Loucy (cell line): ENCODE results near the gene CCS.

Experiments used
- H2AFZ ChIP-seq: fragments of 200-600 bp; sonication (generic); 2 replicates; pipeline ENCODE4 v1.6.0; 2016; ENCODE audit warnings: antibody characterized with exemption, mild to moderate bottlenecking, low read length, moderate library complexity
- H3F3A ChIP-seq: fragments of 200-600 bp; 2 replicates; pipeline ENCODE4 v1.6.0; 2016; ENCODE audit warnings: antibody characterized with exemption, low read depth, mild to moderate bottlenecking
- H3K27me3 ChIP-seq: fragments of 200-600 bp; sonication (generic); 2 replicates; pipeline ENCODE4 v1.6.1; 2014; ENCODE audit warnings: low read length, mild to moderate bottlenecking; ENCODE audit not compliant: insufficient read depth, poor library complexity, severe bottlenecking
- H3K36me3 ChIP-seq: fragments of 200-600 bp; sonication (generic); 2 replicates; pipeline ENCODE4 v1.6.1; 2016; ENCODE audit warnings: low read length; ENCODE audit not compliant: insufficient read depth
- H3K4me1 ChIP-seq: fragments of 200-600 bp; sonication (generic); 2 replicates; pipeline ENCODE4 v1.5.1; 2014; ENCODE audit warnings: low read length, mild to moderate bottlenecking; ENCODE audit not compliant: insufficient read depth, poor library complexity, severe bottlenecking
- H3K4me2 ChIP-seq: fragments of 200-600 bp; sonication (generic); 2 replicates; pipeline ENCODE4 v1.6.0; 2014; ENCODE audit warnings: antibody characterized with exemption, low read length, low read depth, mild to moderate bottlenecking; ENCODE audit not compliant: poor library complexity, severe bottlenecking
- H3K4me3 ChIP-seq: fragments of 200-600 bp; sonication (generic); 2 replicates; pipeline ENCODE4 v1.5.1; 2014; ENCODE audit warnings: low read length, mild to moderate bottlenecking, mixed read lengths; ENCODE audit not compliant: poor library complexity, severe bottlenecking
- H3K79me2 ChIP-seq: fragments of 200-600 bp; sonication (generic); 2 replicates; pipeline ENCODE4 v1.6.1; 2014; ENCODE audit warnings: low read length; ENCODE audit not compliant: insufficient read depth
- H3K9ac ChIP-seq: fragments of 200-600 bp; sonication (generic); 2 replicates; pipeline ENCODE4 v1.6.0; 2014; ENCODE audit warnings: mild to moderate bottlenecking, low read depth, low read length, moderate library complexity; ENCODE audit not compliant: poor library complexity, severe bottlenecking
- H3K9me2 ChIP-seq: fragments of 200-600 bp; sonication (generic); replicated peaks from 2 replicates; pipeline ENCODE4 v1.6.1; 2016; ENCODE audit warnings: low read depth, low read length, mixed read lengths
- H3K9me3 ChIP-seq: fragments of 200-600 bp; sonication (generic); 2 replicates; pipeline ENCODE4 v1.6.1; 2014; ENCODE audit warnings: mild to moderate bottlenecking, antibody characterized with exemption, low read length, low read depth; ENCODE audit not compliant: insufficient read depth
- H4K20me1 ChIP-seq: fragments of 200-600 bp; sonication (generic); 2 replicates; pipeline ENCODE4 v1.6.0; 2014; ENCODE audit warnings: antibody characterized with exemption, low read length, mild to moderate bottlenecking; ENCODE audit not compliant: insufficient read depth, poor library complexity, severe bottlenecking
- EZH2phosphoT487 ChIP-seq: fragments of 200-600 bp; IDR thresholded peaks from 2 replicates; pipeline ENCODE4 v1.6.1; 2018; ENCODE audit warnings: antibody characterized with exemption, mild to moderate bottlenecking, moderate library complexity, borderline replicate concordance
- TF ChIP-seq, protein P1 (sequence below): fragments of 200-600 bp; sonication (generic); conservative IDR thresholded peaks from 2 replicates; pipeline ENCODE4 v1.5.1; 2014; ENCODE audit warnings: mild to moderate bottlenecking, antibody characterized with exemption, low read length

Gene CCS

DNA sequence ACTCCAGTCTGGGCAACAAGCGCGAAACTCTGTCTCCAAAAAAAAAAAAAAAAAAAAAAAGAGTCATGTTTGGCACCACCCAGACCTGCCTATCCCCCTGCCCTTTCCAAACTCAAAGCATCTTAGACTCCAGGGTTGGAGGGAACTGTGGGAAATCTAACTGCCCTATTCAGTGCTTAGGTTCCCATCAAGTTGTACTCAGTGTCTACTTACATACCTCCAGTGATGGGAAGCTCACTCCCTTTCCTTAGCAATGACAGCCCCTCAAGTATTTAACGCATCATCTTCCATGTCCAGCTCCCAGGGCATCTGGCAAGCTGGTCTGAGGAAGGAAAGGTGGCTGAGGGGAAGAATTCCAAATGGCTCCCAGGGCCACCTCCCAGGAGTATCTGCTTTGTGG is 43.3 kb upstream of the CCS start:
- Histone ChIP-seq H3F3A (no peaks in the 10 kb centered on the region), H3K4me1 (peaks cover 3% of the 10 kb centered on the region), H3K9me2 (no peaks in the 10 kb centered on the region), H3K27me3 (no peaks in the 10 kb centered on the region), H3K79me2 (peaks cover 12% of the 10 kb centered on the region), H3K9ac (no peak overlapping the region), H3K4me2 (no peak overlapping the region), H3K36me3 (no peaks in the 10 kb centered on the region), H4K20me1 (no peaks in the 10 kb centered on the region), H3K4me3 (no peak overlapping the region), H3K9me3 (no peaks in the 10 kb centered on the region), H2AFZ (no peak overlapping the region)
- TF ChIP-seq EZH2phosphoT487 = no peak
- TF ChIP-seq, protein P1, sequence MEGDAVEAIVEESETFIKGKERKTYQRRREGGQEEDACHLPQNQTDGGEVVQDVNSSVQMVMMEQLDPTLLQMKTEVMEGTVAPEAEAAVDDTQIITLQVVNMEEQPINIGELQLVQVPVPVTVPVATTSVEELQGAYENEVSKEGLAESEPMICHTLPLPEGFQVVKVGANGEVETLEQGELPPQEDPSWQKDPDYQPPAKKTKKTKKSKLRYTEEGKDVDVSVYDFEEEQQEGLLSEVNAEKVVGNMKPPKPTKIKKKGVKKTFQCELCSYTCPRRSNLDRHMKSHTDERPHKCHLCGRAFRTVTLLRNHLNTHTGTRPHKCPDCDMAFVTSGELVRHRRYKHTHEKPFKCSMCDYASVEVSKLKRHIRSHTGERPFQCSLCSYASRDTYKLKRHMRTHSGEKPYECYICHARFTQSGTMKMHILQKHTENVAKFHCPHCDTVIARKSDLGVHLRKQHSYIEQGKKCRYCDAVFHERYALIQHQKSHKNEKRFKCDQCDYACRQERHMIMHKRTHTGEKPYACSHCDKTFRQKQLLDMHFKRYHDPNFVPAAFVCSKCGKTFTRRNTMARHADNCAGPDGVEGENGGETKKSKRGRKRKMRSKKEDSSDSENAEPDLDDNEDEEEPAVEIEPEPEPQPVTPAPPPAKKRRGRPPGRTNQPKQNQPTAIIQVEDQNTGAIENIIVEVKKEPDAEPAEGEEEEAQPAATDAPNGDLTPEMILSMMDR = no peak

DNA sequence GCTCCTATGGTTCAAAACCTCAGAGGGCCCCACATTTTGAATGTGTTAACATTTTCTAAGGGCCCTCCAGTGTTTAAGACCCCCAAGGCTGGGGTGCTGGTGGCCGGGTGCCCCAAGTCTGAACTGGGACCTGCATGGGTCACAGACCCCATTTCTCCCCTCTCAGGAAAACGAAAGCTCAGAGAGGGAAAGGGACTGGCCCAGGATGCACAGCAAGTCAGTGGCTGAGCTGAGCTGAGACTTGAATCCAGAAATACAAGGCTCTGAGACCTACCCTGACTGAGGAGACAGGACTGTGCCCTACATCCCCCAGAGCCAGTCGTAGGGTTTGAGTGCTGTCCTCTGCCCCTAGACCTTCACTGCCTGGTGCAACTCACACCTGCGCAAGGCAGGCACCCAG is 42.1 kb upstream of the CCS start:
- Histone ChIP-seq H3K4me1 (no peaks in the 10 kb centered on the region), H3F3A (no peaks in the 10 kb centered on the region), H4K20me1 (no peaks in the 10 kb centered on the region), H3K9ac (no peak overlapping the region), H3K4me2 (no peak overlapping the region), H3K36me3 (no peaks in the 10 kb centered on the region), H3K9me3 (no peaks in the 10 kb centered on the region), H3K27me3 (no peaks in the 10 kb centered on the region), H2AFZ (no peak overlapping the region), H3K9me2 (no peaks in the 10 kb centered on the region), H3K4me3 (no peak overlapping the region), H3K79me2 (no peaks in the 10 kb centered on the region)
- no peak for TF ChIP-seq EZH2phosphoT487
- TF ChIP-seq, protein P1 = no peak

DNA sequence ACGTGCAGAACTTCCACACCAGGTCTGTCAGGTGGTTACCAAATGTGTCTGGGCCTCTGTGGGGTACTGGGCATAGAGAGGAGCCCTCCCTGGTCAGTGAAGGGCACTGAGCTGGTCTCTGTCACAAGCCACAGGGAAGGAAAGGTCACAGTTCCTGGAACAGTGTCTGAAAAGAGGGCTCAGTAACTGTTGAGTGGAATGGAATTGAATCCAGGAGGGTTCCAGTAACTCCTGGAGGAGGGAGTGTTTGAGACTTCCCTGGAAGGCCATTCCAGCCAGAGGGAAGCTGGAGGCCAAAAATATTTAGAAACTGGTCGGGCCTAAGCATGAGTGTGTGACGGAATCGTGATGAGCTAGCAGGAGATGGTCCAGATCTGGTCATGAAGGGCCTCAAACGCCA is 38.4 kb upstream of the CCS start:
- Histone ChIP-seq H3K79me2 (no peaks in the 10 kb centered on the region), H2AFZ (no peak overlapping the region), H3K4me1 (no peaks in the 10 kb centered on the region), H3K4me2 (no peak overlapping the region), H3K4me3 (no peak overlapping the region), H3K36me3 (no peaks in the 10 kb centered on the region), H3K9ac (no peak overlapping the region), H3K27me3 (no peaks in the 10 kb centered on the region), H3K9me2 (no peaks in the 10 kb centered on the region), H4K20me1 (no peaks in the 10 kb centered on the region), H3F3A (no peaks in the 10 kb centered on the region), H3K9me3 (no peaks in the 10 kb centered on the region)
- TF ChIP-seq EZH2phosphoT487 = no peak
- TF ChIP-seq, protein P1 = no peak
